Kidney (tissue), 14 donors: ENCODE measurements around the gene GGTLC2. TPM values are rescaled to one million over a fixed set of nuclear protein-coding genes. Genes with fewer than 3 reads are reported as not detected.
"Not testable (repeated sequence)": the region's sequence is repeated elsewhere in the genome, so short reads cannot be mapped to it uniquely, and the experiment has no call there.

Source experiments
- DNase-seq, 5 donors: peaks; one replicate each; pipeline ENCODE4 v3.0.0-alpha.2; 2013 to 2020
- FAIRE-seq: peaks from 2 replicates; lab custom pipeline; 2012; peaks lifted over from hg19 to GRCh38; lab: Jason Lieb, UNC
- H3K27ac ChIP-seq, 2 donors: one replicate each; pipeline ENCODE4 v1.7.0; 2013; ENCODE audit warnings: low read depth in 2 of 2, low read length in 2 of 2, inconsistent platforms in 1 of 2
- H3K27me3 ChIP-seq: one replicate; pipeline ENCODE4 v1.7.1; 2013; ENCODE audit warnings: low read length, inconsistent platforms; ENCODE audit not compliant: control insufficient read depth, insufficient read depth
- H3K36me3 ChIP-seq, 3 donors: one replicate each; pipeline versions ENCODE4 v1.7.0 to v1.7.1; 2013; ENCODE audit warnings: low read length in 3 of 3, control low read depth in 1 of 3, inconsistent platforms in 1 of 3; ENCODE audit not compliant: insufficient read depth in 3 of 3, control insufficient read depth in 2 of 3
- H3K4me1 ChIP-seq, 3 donors: one replicate each; pipeline versions ENCODE4 v1.7.0 to v1.7.1; 2013; ENCODE audit warnings: low read length in 3 of 3, inconsistent platforms in 1 of 3, low read depth in 1 of 3; ENCODE audit not compliant: control insufficient read depth in 2 of 3, insufficient read depth in 2 of 3
- H3K4me3 ChIP-seq, 3 donors: one replicate each; pipeline versions ENCODE4 v1.7.0 to v1.8.1; 2013; ENCODE audit warnings: low read length in 3 of 3, control low read depth in 1 of 3, inconsistent platforms in 1 of 3
- H3K9ac ChIP-seq, 3 donors: one replicate each; pipeline versions ENCODE4 v1.7.0 to v1.7.1; 2013; ENCODE audit warnings: low read length in 3 of 3, control low read depth in 1 of 3, inconsistent platforms in 1 of 3
- H3K9me3 ChIP-seq, 3 donors: one replicate each; pipeline versions ENCODE4 v1.7.0 to v1.7.1; 2013; ENCODE audit warnings: low read length in 3 of 3, control low read depth in 1 of 3, inconsistent platforms in 1 of 3; ENCODE audit not compliant: control insufficient read depth in 2 of 3, insufficient read depth in 1 of 3
- intact Hi-C: fragments of 100-400 bp; cut with DNase I; formaldehyde crosslinking; loops from one replicate; pipeline ENCODE4 v1.11.1; 2022
- polyA plus RNA-seq: library from polyadenylated mRNA; stranded (reverse); fragments of 350-450 nt; fragmentation: Illumina TruSeq; extraction: RNeasy Lipid Tissue Mini Kit (QIAGEN cat#74804); gene quantifications from one replicate; pipeline ENCODE4 v1.2.3, GENCODE V29; 2014; ENCODE audit warnings: low read depth, low replicate concordance; ENCODE audit not compliant: insufficient read depth
- total RNA-seq: library from RNA; stranded (reverse); fragmentation: NEBNext Ultra II Directional; extraction: Animal tissue kit (Norgen Biotek cat#: 25700); gene quantifications from one replicate; pipeline ENCODE4 v1.2.1, GENCODE V29; 2021
- TF ChIP-seq, protein P1 (sequence below): IDR thresholded peaks from 3 replicates; pipeline ENCODE4 v1.5.1; 2012; ENCODE audit warnings: mild to moderate bottlenecking, moderate library complexity, borderline replicate concordance; ENCODE audit not compliant: insufficient read depth; ENCODE audit errors: extremely low read depth
- donor health status: control.
- donor health status: control.
- donor health status: control.
- donor health status: control.
- donor health status: control.
- donor health status: DM: yes; HTN: yes; CAD: no.
- donor health status: Normal renal cell carcinoma (clear cell type).

The GGTLC2 gene
- total and polyA plus RNA-seq, 2 donors from 2014 or later = 0.76 TPM; not detected in 1

DNA sequence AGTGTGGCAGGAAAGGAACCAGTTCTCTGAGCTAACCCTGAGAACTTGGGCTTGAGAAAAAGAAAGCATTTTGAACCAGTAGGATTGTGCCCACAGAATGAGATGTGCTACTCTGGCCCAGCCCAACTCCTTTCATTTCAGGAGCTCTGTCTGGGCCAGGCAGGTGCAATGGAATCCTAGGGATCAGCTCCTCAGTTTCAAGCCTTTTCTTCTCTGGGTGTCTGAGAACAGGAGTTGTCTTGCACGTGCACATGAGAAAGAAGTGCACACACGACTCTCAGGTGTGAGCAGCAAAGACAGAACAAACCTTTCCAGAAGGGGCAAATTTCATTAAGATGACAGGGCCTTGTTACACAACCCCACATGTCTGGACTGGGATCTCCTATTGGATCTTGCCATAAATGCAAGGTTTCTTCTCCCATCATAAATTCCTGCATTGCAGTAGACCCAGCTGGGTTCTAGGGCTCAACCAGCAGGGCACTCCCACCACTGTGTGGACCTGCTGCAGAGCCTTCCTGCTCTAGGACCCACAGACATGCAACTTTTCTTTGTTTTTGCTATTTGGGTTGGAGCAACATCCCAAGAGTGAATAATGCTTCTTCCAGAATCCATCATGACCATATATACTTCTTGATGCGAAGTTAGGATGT lies 24.5 kb upstream of the GGTLC2 start:
- H3K9me3 ChIP-seq = no peaks in the 10 kb centered on the region
- TF ChIP-seq, protein P1, sequence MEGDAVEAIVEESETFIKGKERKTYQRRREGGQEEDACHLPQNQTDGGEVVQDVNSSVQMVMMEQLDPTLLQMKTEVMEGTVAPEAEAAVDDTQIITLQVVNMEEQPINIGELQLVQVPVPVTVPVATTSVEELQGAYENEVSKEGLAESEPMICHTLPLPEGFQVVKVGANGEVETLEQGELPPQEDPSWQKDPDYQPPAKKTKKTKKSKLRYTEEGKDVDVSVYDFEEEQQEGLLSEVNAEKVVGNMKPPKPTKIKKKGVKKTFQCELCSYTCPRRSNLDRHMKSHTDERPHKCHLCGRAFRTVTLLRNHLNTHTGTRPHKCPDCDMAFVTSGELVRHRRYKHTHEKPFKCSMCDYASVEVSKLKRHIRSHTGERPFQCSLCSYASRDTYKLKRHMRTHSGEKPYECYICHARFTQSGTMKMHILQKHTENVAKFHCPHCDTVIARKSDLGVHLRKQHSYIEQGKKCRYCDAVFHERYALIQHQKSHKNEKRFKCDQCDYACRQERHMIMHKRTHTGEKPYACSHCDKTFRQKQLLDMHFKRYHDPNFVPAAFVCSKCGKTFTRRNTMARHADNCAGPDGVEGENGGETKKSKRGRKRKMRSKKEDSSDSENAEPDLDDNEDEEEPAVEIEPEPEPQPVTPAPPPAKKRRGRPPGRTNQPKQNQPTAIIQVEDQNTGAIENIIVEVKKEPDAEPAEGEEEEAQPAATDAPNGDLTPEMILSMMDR = no peak
- intact Hi-C loops = no loop called here
- H3K27me3 ChIP-seq = no peaks in the 10 kb centered on the region
- no peak overlapping the region for H3K4me3 ChIP-seq
- no peak overlapping the region for H3K9ac ChIP-seq
- H3K4me1 ChIP-seq = no peaks in the 10 kb centered on the region
- DNase-seq (no peak), FAIRE-seq (no peak)
- H3K36me3 ChIP-seq = no peaks in the 10 kb centered on the region
- H3K27ac ChIP-seq = no peak overlapping the region

DNA sequence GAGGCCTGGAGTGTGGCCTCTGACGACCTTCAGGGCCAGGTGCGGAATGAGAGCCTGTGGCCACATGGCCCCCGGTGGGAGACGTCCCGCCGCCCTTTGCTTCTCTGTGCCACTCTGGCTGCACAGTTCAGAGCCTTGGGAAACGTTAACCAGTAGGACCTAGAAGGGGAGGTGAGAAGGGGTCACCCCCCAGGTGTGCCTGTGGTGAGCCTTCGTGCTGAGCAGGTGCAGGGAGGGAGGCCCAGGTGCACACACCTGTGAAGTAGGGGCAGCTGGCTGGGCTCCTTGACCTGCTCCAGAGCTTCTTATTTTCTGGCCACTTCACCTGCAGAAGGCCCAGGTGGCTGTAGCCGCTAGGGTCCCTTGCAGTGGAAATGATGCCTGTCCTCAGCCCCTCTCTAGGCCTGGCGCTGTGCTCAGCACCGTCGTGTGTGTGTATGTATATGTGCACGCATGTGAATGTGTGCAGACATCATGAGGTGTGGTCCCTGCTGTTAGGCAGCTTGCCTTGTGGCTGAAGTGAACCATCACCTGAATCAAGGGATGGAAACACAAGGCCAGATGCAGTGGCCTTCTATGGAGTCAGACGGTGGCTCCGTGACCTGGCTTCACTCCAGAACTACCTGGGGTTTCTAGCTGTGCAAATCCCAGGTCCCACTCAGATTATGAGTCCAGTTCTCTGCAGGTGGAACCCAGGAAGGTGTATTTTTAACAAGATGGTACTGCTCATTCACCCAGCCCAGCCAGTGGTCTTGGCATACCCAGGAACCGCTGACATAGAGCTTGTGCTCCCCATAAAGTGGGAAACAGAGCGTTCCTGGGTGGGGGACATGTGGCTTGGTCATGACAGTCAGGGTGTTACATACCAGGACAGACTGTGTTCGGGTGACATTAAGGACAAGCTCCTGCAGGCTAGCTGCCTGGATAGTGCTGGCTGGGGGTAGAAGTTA lies 15.6 kb upstream of the GGTLC2 start:
- H3K27me3 ChIP-seq, intact Hi-C loops, H3K27ac ChIP-seq, DNase-seq, H3K4me1 ChIP-seq, H3K9ac ChIP-seq, FAIRE-seq, H3K4me3 ChIP-seq, H3K9me3 ChIP-seq, H3K36me3 ChIP-seq: not testable (repeated sequence)

DNA sequence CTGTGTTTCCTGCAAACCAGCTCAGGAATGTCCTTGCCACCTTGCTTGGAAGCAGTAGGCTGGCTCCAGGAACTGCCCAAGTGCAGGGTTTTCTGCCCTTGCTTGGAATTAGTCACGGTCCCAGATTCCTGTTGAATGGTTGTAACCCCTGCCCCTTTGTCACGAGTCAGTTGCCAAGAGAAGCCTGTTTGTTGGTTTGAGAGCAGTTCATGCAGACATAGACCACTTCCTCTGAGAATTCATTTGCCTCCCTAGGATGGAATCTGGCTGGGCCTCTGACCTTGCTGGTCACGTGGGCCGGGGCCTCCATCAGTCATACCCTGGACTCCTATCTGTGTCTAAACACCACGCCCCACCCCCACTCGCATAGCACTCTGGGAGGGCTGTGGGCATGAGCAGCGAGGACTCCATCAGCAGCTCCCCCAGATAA lies 13.2 kb upstream of the GGTLC2 start:
- peak; percentile 77 to 93 (median 88) for DNase-seq
- H3K9me3 ChIP-seq, H3K9ac ChIP-seq, H3K27ac ChIP-seq, intact Hi-C loops, H3K27me3 ChIP-seq, H3K4me3 ChIP-seq, H3K4me1 ChIP-seq, H3K36me3 ChIP-seq: not testable (repeated sequence)
- FAIRE-seq = peak; percentile 41

DNA sequence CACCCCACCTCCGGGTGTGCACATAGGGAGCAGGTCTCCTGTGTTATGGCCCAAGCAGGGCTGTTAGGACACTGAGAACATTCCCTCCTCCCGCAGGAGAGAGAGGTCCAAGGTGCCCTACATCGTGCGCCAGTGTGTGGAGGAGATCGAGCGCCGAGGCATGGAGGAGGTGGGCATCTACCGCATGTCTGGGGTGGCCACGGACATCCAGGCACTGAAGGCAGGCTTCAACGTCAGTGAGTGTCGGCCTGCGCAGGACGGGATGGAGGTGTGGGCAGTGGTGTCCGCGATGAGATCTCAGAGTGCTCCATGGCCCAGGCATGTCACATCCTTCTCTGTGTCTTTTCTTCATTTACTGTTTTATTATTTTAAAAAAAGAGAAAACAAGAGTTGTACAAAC lies 12.2 kb upstream of the GGTLC2 start:
- not testable (repeated sequence) for FAIRE-seq

DNA sequence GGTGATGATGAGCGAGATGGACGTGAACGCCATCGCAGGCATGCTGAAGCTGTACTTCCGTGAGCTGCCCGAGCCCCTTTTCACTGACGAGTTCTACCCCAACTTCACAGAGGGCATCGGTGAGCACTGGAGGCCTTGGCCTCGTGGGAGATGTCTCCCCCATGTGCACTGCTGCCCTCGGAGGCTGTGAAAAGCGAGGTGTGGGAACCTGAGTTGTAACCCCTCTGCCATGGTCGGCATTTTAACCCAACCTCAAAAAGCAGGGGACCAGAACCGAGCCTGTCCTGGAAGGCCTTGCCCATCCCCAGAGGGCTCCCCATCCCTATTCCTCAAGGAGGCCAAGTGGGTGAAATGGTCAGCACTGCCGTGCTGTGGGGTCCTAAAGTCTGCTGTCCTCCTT lies 10.9 kb upstream of the GGTLC2 start:
- H3K36me3 ChIP-seq, H3K9ac ChIP-seq, DNase-seq, FAIRE-seq, H3K27me3 ChIP-seq, H3K4me1 ChIP-seq, H3K27ac ChIP-seq, H3K9me3 ChIP-seq, H3K4me3 ChIP-seq, intact Hi-C loops: not testable (repeated sequence)

More for the DNA sequence above, 12.2 kb upstream of the GGTLC2 start:
- H3K9ac ChIP-seq, H3K27me3 ChIP-seq, intact Hi-C loops, H3K4me3 ChIP-seq, H3K36me3 ChIP-seq, H3K27ac ChIP-seq, H3K9me3 ChIP-seq, DNase-seq, H3K4me1 ChIP-seq: not testable (repeated sequence)

DNA sequence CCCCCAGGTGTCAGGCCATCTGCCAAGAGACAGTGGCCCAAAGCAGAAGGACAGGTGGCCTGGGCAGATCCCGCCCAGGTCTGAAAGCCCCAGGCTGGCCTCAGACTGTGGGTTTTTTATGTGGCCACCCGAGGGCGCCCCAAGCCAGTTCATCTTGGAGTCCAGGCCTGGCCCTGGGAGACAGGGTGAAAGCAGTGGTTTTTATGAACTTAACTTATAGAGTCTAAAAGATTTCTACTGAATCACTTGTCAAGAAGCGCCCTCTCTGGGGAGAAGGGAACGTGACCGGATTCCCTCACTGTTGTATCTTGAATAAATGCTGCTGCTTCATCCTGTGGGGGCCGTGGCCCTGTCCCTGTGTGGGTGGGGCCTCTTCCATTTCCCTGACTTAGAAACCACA lies 8.2 kb upstream of the GGTLC2 start:
- peak in 2 of 5 donors; percentile 17 to 21 for DNase-seq
- H3K27ac ChIP-seq, intact Hi-C loops, H3K9ac ChIP-seq, H3K9me3 ChIP-seq, H3K36me3 ChIP-seq, H3K4me1 ChIP-seq, H3K4me3 ChIP-seq, H3K27me3 ChIP-seq, FAIRE-seq: not testable (repeated sequence)

DNA sequence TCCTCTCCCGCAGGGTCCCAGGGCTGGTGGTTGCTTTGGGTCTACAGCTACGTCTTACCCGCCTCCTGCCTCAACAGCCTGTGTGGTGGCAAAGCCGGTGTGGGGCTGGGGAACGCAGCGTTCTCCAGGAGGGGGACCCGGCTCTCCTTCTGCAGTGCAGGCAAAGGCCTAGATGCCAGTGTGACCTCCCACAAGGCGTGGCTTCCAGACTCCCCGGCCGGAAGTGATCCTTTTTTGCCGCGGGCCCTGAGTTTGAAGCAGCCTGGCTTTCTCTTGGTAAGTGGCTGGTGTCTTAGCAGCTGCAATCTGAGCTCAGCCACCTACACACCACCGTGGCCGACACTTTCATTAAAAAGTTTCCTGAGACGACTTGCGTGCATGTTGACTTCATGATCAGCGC lies 6.1 kb upstream of the GGTLC2 start:
- H3K27me3 ChIP-seq, FAIRE-seq, DNase-seq, H3K36me3 ChIP-seq, H3K9me3 ChIP-seq, H3K27ac ChIP-seq, intact Hi-C loops, H3K9ac ChIP-seq, H3K4me3 ChIP-seq, H3K4me1 ChIP-seq: not testable (repeated sequence)
